ENCODE results near the gene KRTAP2-4.
"Not testable (repeated sequence)": the region's sequence is repeated elsewhere in the genome, so short reads cannot be mapped to it uniquely, and the experiment has no call there.

KRTAP2-4 gene

DNA sequence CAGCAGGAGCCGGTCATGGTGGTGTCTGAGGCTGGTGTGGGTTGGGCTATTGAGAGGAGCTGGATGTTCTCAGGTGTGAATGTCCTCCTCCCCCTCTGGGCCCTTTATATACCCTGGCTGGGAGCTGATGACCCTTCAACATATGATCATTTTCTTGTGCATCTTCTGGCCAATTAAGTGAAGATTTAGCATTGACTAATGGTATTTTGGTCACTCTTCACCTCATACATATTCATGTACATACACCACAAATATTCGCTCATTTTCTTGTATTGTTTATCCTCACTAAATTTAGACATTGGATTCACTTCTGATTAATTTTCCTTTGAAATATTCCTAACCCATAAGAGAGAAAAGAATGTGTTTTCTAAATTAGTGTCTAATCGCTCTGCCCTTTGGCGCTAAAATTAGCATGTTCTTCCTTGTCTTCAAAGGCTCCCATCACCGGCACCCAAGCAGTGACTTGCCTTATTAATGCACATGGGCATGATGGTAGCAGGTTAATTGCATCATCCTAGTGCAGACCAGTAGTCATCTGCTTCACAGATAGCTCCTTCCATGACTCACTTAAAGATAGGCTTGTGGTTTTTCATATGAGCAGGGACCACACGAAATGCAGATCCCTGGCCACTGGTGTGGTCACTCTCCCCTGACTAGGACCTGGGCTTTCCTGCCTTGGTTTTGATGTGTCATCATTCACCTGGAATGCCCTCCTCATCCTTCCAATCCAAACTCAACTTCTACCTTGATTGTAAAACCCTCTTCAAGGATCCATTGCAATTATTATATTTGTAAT lies at the start of gene KRTAP2-4:
Gene KRTAP2-4 (minus strand): TSS at position 51 of the 796 bp plus-strand sequence. CDS start 34 bp downstream, at position 17.
- TF ChIP-seq ZNF274 (IDR thresholded peaks at IDR 0.05; ENCODE audit: low read depth, low read length): no peak
- no peak within 1 kb of the TSS for H3K4me3 ChIP-seq (ENCODE audit: low read length)

GRCh38 chr17:41111151-41111885 lies 45.6 kb upstream of the KRTAP2-4 start:
- TF ChIP-seq ZNF274 (IDR thresholded peaks at IDR 0.05; ENCODE audit: low read depth, low read length): no peak
- H3K4me3 ChIP-seq (ENCODE audit: low read length): no peak overlapping the region

DNA sequence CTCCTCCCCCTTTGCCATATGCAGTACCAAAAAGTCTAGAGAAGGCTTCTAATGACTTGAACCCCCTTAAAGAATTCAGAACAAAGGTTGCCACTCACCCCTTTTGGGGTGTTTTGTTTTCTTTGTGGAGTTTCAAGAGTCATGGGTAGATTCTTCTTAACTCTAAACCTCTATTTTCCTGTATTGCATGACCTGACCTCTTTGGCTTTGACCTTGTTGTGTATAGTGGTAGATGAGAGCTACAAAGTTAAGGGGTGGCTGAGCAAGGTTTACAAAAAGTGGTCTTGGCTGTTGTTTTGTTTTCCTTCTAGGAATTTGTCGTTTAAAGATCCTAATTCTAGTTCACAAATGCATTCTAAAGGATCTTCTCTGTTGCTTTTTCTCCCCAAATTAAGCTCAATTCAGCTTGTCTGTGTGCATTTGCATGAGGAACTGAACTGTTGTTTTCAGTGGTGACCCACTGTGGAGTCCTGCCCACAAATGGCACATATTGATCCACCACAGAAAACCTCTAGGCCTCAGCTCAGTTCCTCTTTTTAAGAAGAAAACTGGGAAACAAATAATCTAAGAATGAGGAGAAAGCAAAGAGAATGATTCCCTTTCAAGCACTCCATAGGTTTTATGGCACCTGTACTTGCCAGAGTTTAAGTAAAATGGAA lies 43.2 kb upstream of the KRTAP2-4 start:
- H3K4me3 ChIP-seq (ENCODE audit: low read length): not testable (repeated sequence)

DNA sequence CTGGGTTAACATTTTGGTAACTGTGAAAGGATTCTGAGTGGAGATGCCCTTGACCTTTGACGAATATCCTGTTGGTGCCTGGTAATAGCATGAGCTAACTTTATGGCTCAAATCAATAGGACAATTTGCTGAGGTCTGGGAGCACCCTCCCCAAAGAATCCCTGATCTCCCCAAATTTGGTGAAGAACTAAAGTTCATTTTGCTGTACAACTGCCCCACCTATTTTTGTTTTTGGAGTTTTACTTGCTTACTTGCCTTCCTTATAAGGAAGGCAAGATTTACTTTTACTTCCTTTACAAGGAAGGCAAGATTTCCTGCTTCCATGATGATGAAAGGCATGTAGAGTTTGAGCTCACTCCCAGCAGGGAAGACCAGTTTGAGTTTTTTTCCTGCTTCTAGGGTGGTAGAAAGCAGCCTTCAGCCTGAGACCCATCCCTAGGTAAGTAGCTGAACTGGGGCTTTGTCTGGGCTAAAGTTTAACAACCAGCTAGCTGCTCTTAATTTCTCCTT lies 42.3 kb upstream of the KRTAP2-4 start:
- H3K4me3 ChIP-seq (ENCODE audit: low read length): no peak overlapping the region
- no peak for TF ChIP-seq ZNF274 (IDR thresholded peaks at IDR 0.05; ENCODE audit: low read depth, low read length)

DNA sequence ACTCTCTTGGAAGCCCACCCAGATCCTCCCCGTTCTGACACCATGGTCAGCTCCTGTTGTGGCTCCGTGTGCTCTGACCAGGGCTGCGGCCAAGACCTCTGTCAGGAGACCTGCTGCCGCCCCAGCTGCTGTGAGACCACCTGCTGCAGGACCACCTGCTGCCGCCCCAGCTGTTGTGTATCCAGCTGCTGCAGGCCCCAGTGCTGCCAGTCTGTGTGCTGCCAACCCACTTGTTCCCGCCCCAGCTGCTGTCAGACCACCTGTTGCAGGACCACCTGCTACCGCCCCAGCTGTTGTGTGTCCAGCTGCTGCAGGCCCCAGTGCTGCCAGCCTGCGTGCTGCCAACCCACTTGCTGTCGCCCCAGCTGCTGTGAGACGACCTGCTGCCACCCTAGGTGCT lies 39.7 kb upstream of the KRTAP2-4 start, which contains the start of gene KRTAP4-9:
Gene KRTAP4-9 (plus strand): TSS at position 43 of the 400 bp plus-strand sequence. CDS start 0 bp downstream, at position 43.
- H3K4me3 ChIP-seq (ENCODE audit: low read length): not testable (repeated sequence)

- not testable (repeated sequence) for H3K4me3 ChIP-seq (ENCODE audit: low read length)
Observed at GRCh38 chr17:41104386-41105038, 38.8 kb upstream of the KRTAP2-4 start.

- no peak for TF ChIP-seq ZNF274 (IDR thresholded peaks at IDR 0.05; ENCODE audit: low read depth, low read length)
Observed at GRCh38 chr17:41103896-41104295, 38.2 kb upstream of the KRTAP2-4 start.

GRCh38 chr17:41101586-41102259 lies 36.0 kb upstream of the KRTAP2-4 start, which contains the start of gene KRTAP4-16:
Gene KRTAP4-16, minus strand, starts transcription at chr17:41102209. Its CDS starts 0 bp downstream, at chr17:41102209.
- TF ChIP-seq ZNF274 (IDR thresholded peaks at IDR 0.05; ENCODE audit: low read depth, low read length): no peak
- no peak within 1 kb of the TSS for H3K4me3 ChIP-seq (ENCODE audit: low read length)

More at GRCh38 chr17:41103896-41104295, 38.2 kb upstream of the KRTAP2-4 start:
- no peak overlapping the region for H3K4me3 ChIP-seq (ENCODE audit: low read length)

- H3K4me3 ChIP-seq (ENCODE audit: low read length): not testable (repeated sequence)
Observed at GRCh38 chr17:41099682-41100480, 34.2 kb upstream of the KRTAP2-4 start.

- H3K4me3 ChIP-seq (ENCODE audit: low read length): no peak overlapping the region
- no peak for TF ChIP-seq ZNF274 (IDR thresholded peaks at IDR 0.05; ENCODE audit: low read depth, low read length)
Observed at GRCh38 chr17:41098481-41098880, 32.8 kb upstream of the KRTAP2-4 start.

DNA sequence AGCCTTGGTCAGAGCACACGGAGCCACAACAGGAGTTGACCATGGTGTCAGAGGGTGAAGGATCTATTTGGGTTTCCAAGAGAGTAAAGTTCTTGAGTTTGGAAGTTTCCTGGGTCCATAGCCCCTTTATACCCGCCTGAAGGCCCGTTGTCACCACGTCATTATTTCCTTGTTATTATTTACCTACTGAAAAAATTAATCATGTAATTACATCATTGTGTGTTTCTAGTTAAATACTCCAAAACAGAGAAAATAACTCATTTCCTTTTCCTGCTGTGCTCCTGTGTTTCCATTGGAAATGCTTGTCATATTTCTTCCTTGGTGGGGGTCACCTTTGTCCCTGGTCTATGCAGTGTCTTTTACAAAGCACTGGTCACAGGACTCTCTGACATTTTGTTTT lies 32.4 kb upstream of the KRTAP2-4 start, which contains the start of gene KRTAP4-8:
Gene KRTAP4-8 (minus strand): TSS at position 101 of the 400 bp plus-strand sequence. CDS start 58 bp downstream, at position 43.
- H3K4me3 ChIP-seq (ENCODE audit: low read length): no peak within 1 kb of the TSS
- no peak for TF ChIP-seq ZNF274 (IDR thresholded peaks at IDR 0.05; ENCODE audit: low read depth, low read length)

DNA sequence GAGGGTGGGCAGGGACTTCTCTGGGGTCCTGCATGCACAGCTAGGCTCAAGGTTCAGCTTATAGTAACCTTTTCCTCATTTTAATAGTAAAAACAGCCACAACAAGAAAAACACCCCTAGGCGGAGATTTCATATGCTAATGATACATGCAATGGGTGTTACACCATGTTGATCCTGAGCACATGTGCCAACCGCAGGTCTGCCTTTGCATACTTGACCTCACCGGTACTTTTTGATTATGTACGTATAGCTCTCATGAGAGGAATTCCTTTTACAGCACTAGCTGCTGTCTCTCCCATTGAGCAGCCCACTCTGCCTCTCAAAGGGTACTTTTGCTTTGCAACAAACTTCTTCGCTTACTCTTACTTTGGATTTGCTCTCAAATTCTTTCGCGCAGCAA lies 30.4 kb upstream of the KRTAP2-4 start:
- no peak overlapping the region for H3K4me3 ChIP-seq (ENCODE audit: low read length)
- no peak for TF ChIP-seq ZNF274 (IDR thresholded peaks at IDR 0.05; ENCODE audit: low read depth, low read length)

GRCh38 chr17:41088760-41089352 lies 23.2 kb upstream of the KRTAP2-4 start:
- H3K4me3 ChIP-seq (ENCODE audit: low read length): not testable (repeated sequence)

- not testable (repeated sequence) for H3K4me3 ChIP-seq (ENCODE audit: low read length)
Observed at GRCh38 chr17:41084100-41084856, 18.6 kb upstream of the KRTAP2-4 start, which contains the start of gene KRTAP4-7. Gene KRTAP4-7, plus strand, starts transcription at chr17:41084150. Its CDS starts 57 bp downstream, at chr17:41084207.

GRCh38 chr17:41083427-41083826 lies 17.7 kb upstream of the KRTAP2-4 start:
- H3K4me3 ChIP-seq (ENCODE audit: low read length): not testable (repeated sequence)
